GM19099 (cell line): Measurements from ENCODE around the gene CTXN2.

Experiments
- POLR2A ChIP-seq: IDR thresholded peaks from 3 replicates; pipeline ENCODE4 v1.6.1; 2011; ENCODE audit warnings: low read depth; ENCODE audit not compliant: insufficient read length; ENCODE audit errors: extremely low read depth

The CTXN2 gene

DNA sequence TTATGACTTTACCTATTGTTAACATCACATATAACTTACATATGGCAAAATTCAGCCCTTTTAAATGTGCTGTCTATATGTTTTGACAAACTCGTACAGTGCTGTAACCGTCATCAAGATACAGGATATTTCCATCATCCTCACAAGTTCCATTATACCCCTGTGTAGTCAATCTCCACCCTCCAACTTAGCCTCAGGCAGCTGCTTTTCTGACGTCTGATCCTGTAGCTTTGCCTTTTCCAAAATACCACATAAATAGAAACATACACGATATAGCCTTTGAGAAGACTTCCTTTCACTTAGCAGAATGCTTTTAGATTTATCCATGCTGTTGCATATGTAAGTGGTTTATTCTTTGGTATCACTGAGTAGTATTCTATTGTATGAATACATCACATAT is 61.7 kb downstream of the CTXN2 start:
- no peak for TF ChIP-seq POLR2A
